Neuronal stem cell (in vitro differentiated cells): ENCODE measurements around the gene SIPA1.

ENCODE experiments used
- DNase-seq: peaks from one replicate; pipeline ENCODE4 v3.0.0-alpha.2; 2013; ENCODE audit warnings: low spot score
- H2AFZ ChIP-seq: one replicate; pipeline ENCODE4 v1.6.1; 2013; ENCODE audit warnings: mild to moderate bottlenecking, low read length, inconsistent platforms
- H2AK5ac ChIP-seq: 2 replicates; pipeline ENCODE4 v1.6.1; 2013; ENCODE audit warnings: low read depth, mild to moderate bottlenecking, inconsistent platforms, low read length, moderate library complexity, mixed read lengths
- H2BK120ac ChIP-seq: 2 replicates; pipeline ENCODE4 v1.6.1; 2013; ENCODE audit warnings: low read depth, mild to moderate bottlenecking, inconsistent platforms, low read length, moderate library complexity, mixed read lengths
- H2BK12ac ChIP-seq: one replicate; pipeline ENCODE4 v1.6.1; 2013; ENCODE audit warnings: low read length, inconsistent platforms
- H2BK15ac ChIP-seq: 2 replicates; pipeline ENCODE4 v1.6.1; 2013; ENCODE audit warnings: mild to moderate bottlenecking, low read length, inconsistent platforms, mixed read lengths
- H2BK5ac ChIP-seq: one replicate; pipeline ENCODE4 v1.6.1; 2013; ENCODE audit warnings: inconsistent platforms, mild to moderate bottlenecking, low read length, moderate library complexity
- H3K14ac ChIP-seq: one replicate; pipeline ENCODE4 v1.6.1; 2013; ENCODE audit warnings: low read length, inconsistent platforms
- H3K18ac ChIP-seq: 2 replicates; pipeline ENCODE4 v1.6.1; 2013; ENCODE audit warnings: low read length, inconsistent platforms
- H3K23ac ChIP-seq: 2 replicates; pipeline ENCODE4 v1.6.1; 2013; ENCODE audit warnings: low read depth, mild to moderate bottlenecking, mixed read lengths, low read length, inconsistent platforms; ENCODE audit not compliant: poor library complexity
- H3K27ac ChIP-seq: replicated peaks from 3 replicates; pipeline ENCODE4 v1.5.1; 2013; ENCODE audit warnings: low read length, inconsistent platforms
- H3K27me3 ChIP-seq, 3 experiments: 2 replicates each; pipeline ENCODE4 v1.6.1; 2013; ENCODE audit warnings: low read length in 3 of 3, mild to moderate bottlenecking in 2 of 3, inconsistent platforms in 1 of 3, low read depth in 1 of 3, mixed read lengths in 1 of 3, moderate library complexity in 1 of 3; ENCODE audit not compliant: control insufficient read depth in 3 of 3, insufficient read depth in 3 of 3
- H3K36me3 ChIP-seq, 2 donors: replicated peaks in 1 of 2; 2 replicates each; pipeline ENCODE4 v1.6.1; 2013; ENCODE audit warnings: low read length in 2 of 2; ENCODE audit not compliant: control insufficient read depth in 2 of 2, insufficient read depth in 2 of 2
- H3K4ac ChIP-seq: 2 replicates; pipeline ENCODE4 v1.6.1; 2013; ENCODE audit warnings: inconsistent platforms, mild to moderate bottlenecking, low read length, moderate library complexity
- H3K4me1 ChIP-seq, 2 donors: 1 replicate in 1 of 2; 2 replicates in 1 of 2; pipeline ENCODE4 v1.6.1; 2013; ENCODE audit warnings: low read length in 2 of 2, low read depth in 1 of 2; ENCODE audit not compliant: control insufficient read depth in 2 of 2, insufficient read depth in 1 of 2
- H3K4me2 ChIP-seq: one replicate; pipeline ENCODE4 v1.6.1; 2013; ENCODE audit warnings: mild to moderate bottlenecking, low read length, inconsistent platforms; ENCODE audit not compliant: insufficient read depth, poor library complexity, severe bottlenecking
- H3K4me3 ChIP-seq, 2 donors: 2 replicates each; pipeline ENCODE4 v1.5.1; 2013; ENCODE audit warnings: low read length in 2 of 2, mild to moderate bottlenecking in 2 of 2, inconsistent platforms in 1 of 2, moderate library complexity in 1 of 2
- H3K79me1 ChIP-seq: one replicate; pipeline ENCODE4 v1.6.1; 2013; ENCODE audit warnings: low read depth, mild to moderate bottlenecking, inconsistent platforms, low read length, moderate library complexity
- H3K9ac ChIP-seq: one replicate; pipeline ENCODE4 v1.6.1; 2013; ENCODE audit warnings: mild to moderate bottlenecking, low read depth, low read length, inconsistent platforms; ENCODE audit not compliant: poor library complexity
- H3K9me3 ChIP-seq, 2 donors: replicated peaks in 1 of 2; 2 replicates each; pipeline versions ENCODE3 to v1.6.1; 2013; ENCODE audit warnings: low read length in 2 of 2, mild to moderate bottlenecking in 2 of 2, inconsistent platforms in 1 of 2, low read depth in 1 of 2, mixed read lengths in 1 of 2, moderate library complexity in 1 of 2; ENCODE audit not compliant: control insufficient read depth in 2 of 2, insufficient read depth in 1 of 2
- H4K8ac ChIP-seq: one replicate; pipeline ENCODE4 v1.6.1; 2013; ENCODE audit warnings: low read depth, mild to moderate bottlenecking, inconsistent platforms, low read length, moderate library complexity
- H4K91ac ChIP-seq: one replicate; pipeline ENCODE4 v1.6.1; 2013; ENCODE audit warnings: low read length, low read depth, mild to moderate bottlenecking, inconsistent platforms; ENCODE audit not compliant: poor library complexity
- WGBS, 2 donors: extraction: QIAGEN DNeasy Blood & Tissue Kit; methylation state at CpG; one replicate each; pipeline ENCODE4 v1.1.7; 2013; ENCODE audit warnings: missing lambda C conversion rate in 2 of 2, mixed read lengths in 1 of 2; ENCODE audit not compliant: insufficient read length in 2 of 2, insufficient replicate concordance in 1 of 2; ENCODE audit errors: extremely low coverage in 2 of 2; 5-methylcytosine and 5-hydroxymethylcytosine counted together

The SIPA1 gene

GRCh38 chr11:65654375-65655349, 16.8 kb downstream of the SIPA1 start:
- Histone ChIP-seq H3K4ac (no peak overlapping the region), H3K27me3 (no peaks in the 10 kb centered on the region), H3K36me3 (peaks cover 41 to 68% of the 10 kb centered on the region in 2 donors), H2AFZ (no peak overlapping the region), H3K79me1 (peaks cover 2% of the 10 kb centered on the region), H3K9ac (no peak overlapping the region), H3K23ac (peak overlapping the region; percentile 3), H2BK15ac (no peak overlapping the region), H3K4me1 (peaks cover 14 to 16% of the 10 kb centered on the region in 2 donors), H3K9me3 (no peaks in the 10 kb centered on the region), H2BK12ac (no peak overlapping the region), H3K27ac (no peak overlapping the region), H3K4me3 (no peak overlapping the region), H3K18ac (no peak overlapping the region), H4K8ac (no peak overlapping the region), H3K14ac (no peak overlapping the region), H2BK120ac (no peak overlapping the region), H4K91ac (no peak overlapping the region), H2AK5ac (no peak overlapping the region), H3K4me2 (no peak overlapping the region), H2BK5ac (no peak overlapping the region)
- WGBS, 2 donors, result no CpG with 5 or more reads among the region's 14 CpGs
- DNase-seq, result no peak

DNA sequence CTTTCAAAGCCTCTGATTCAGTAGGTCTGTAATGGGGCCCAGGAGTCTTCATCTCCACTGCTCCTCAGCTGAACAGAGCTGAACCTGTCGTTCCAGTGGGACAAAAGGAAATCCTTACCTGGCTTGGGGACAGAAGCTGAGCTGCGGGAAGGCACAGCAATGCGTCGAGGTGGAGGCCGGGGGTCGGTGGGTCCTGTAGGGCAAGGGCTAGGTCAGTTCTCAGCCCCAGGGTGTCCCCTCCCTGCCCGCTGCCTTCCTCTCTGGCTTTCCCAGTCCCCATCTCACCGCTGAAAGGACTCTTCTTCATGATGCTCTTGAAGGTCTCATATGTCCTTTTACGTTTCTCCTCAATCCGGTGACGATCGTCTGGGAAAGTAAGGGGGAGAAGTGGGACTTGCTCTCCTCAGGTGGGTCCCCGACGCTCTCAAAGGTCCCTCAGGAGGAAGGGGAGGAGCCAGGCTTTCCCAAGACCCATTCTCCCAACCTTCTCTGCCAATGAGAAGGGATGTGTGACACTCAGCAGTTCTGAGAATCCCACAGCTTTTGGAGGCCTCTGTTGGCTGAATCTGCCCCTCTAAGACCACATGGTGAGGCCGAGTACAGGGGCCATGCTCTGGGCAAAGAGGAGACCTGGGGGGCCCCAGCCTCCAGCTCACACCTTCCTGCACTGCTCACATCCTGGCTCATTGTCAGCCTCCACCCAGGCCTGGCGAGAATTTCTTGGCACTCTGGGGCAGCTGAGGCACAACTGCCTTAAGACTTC, 17.9 kb downstream of the SIPA1 start:
- Histone ChIP-seq H2BK15ac (no peak overlapping the region), H3K36me3 (peaks cover 49 to 72% of the 10 kb centered on the region in 2 donors), H2BK5ac (no peak overlapping the region), H4K91ac (no peak overlapping the region), H4K8ac (no peak overlapping the region), H3K4ac (no peak overlapping the region), H3K9ac (no peak overlapping the region), H3K27me3 (no peaks in the 10 kb centered on the region), H3K14ac (no peak overlapping the region), H2BK120ac (no peak overlapping the region), H3K4me2 (no peak overlapping the region), H3K79me1 (peaks cover 4% of the 10 kb centered on the region), H3K18ac (no peak overlapping the region), H2AK5ac (no peak overlapping the region), H3K4me3 (no peak overlapping the region), H3K27ac (no peak overlapping the region), H3K4me1 (peaks cover 12 to 16% of the 10 kb centered on the region in 2 donors), H2AFZ (no peak overlapping the region), H3K23ac (no peak overlapping the region), H3K9me3 (peaks cover 0 to 2% of the 10 kb centered on the region in 2 donors), H2BK12ac (no peak overlapping the region)
- WGBS, 2 donors, result no CpG with 5 or more reads among the region's 16 CpGs
- no peak for DNase-seq

DNA sequence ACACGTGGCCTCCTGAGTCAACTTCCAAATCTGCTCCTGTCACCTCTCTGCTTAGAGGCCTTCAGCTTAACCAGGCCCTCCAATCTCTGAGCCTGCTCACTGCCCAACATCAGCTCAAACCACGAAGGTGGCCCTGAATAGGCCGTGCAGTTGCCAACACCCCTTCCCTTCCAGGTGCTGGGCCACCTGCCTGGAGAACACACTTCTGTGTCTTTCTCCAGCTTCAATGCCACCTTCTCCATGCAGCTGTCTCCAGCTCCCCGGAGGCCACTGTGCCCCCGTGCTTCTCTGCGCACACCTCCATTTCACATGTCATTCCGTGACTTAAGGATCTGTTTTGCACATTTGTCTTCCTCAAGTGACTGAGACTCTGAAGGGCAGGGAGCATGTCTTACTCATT, 19.5 kb downstream of the SIPA1 start:
- Histone ChIP-seq H3K4ac (no peak overlapping the region), H3K4me3 (peak overlapping the region in 1 of 2 donors; percentile 22), H2BK120ac (no peak overlapping the region), H4K91ac (no peak overlapping the region), H3K36me3 (peaks cover 53 to 82% of the 10 kb centered on the region in 2 donors), H2AK5ac (no peak overlapping the region), H2BK5ac (no peak overlapping the region), H3K23ac (no peak overlapping the region), H2BK12ac (no peak overlapping the region), H3K9ac (peak overlapping the region; percentile 12), H3K27me3 (no peaks in the 10 kb centered on the region), H3K14ac (no peak overlapping the region), H4K8ac (no peak overlapping the region), H3K27ac (no peak overlapping the region), H3K4me2 (no peak overlapping the region), H2BK15ac (no peak overlapping the region), H3K18ac (no peak overlapping the region), H3K79me1 (peaks cover 6% of the 10 kb centered on the region), H2AFZ (no peak overlapping the region), H3K9me3 (peaks cover 0 to 2% of the 10 kb centered on the region in 2 donors), H3K4me1 (peaks cover 12 to 13% of the 10 kb centered on the region in 2 donors)
- WGBS, 2 donors, result no CpG with 5 or more reads among the region's 7 CpGs
- DNase-seq, result no peak
